Measurements from ENCODE around the gene IMMT.

IMMT gene

DNA sequence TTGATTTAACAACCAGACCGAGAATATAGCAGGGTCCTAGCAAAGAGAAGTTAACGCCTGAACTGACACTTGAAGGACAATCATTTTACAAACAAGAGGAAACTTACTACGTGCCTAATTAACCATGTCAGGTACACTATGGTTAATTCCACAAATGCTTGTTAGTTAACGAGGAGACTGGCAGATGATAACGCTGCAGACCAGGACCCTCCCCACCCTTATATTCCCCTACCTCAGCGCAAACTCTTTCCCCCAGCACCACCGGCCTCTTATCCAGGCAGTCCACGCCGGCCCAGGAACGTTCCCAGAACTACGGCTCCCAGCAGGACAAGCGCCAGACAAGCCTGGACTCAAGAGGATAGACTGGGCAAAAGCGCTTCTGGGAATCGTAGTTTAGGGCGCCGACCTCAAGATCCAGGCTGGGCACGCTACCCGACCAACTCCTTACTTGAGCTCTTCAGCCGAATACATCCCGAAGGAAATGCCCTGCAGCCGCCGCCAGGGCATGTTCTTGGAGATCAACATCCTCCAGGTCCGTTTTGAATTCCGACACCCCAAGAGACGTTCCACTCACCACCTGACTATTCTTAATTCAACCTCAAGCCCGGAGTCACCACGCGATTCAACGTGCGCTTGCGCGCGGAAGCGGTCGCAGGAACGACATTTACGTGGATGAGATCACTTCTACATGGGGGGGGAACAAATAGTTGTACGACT is 89.9 kb downstream of the IMMT start, which contains the start of gene POLR1A:
Gene POLR1A (minus strand): TSS at position 635 of the 717 bp plus-strand sequence. CDS start 110 bp downstream, at position 525.
- CTCF ChIA-PET = interaction anchor here (0.6 kb wide), 1 partner anchor 381 kb away, joined by 5 read pairs; no protein-coding TSS in a partner anchor
- TF ChIP-seq, protein P1, sequence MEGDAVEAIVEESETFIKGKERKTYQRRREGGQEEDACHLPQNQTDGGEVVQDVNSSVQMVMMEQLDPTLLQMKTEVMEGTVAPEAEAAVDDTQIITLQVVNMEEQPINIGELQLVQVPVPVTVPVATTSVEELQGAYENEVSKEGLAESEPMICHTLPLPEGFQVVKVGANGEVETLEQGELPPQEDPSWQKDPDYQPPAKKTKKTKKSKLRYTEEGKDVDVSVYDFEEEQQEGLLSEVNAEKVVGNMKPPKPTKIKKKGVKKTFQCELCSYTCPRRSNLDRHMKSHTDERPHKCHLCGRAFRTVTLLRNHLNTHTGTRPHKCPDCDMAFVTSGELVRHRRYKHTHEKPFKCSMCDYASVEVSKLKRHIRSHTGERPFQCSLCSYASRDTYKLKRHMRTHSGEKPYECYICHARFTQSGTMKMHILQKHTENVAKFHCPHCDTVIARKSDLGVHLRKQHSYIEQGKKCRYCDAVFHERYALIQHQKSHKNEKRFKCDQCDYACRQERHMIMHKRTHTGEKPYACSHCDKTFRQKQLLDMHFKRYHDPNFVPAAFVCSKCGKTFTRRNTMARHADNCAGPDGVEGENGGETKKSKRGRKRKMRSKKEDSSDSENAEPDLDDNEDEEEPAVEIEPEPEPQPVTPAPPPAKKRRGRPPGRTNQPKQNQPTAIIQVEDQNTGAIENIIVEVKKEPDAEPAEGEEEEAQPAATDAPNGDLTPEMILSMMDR (conservative IDR thresholded peaks at IDR 0.05; ENCODE audit: low read depth) = no peak
- DNase-seq (ENCODE audit: low spot score) = peak; percentile 83
- peak within 1 kb of the TSS; percentile 81 for H3K27ac ChIP-seq
- POLR2A ChIA-PET (ENCODE audit: low non-redundant PET) = no interaction called here

DNA sequence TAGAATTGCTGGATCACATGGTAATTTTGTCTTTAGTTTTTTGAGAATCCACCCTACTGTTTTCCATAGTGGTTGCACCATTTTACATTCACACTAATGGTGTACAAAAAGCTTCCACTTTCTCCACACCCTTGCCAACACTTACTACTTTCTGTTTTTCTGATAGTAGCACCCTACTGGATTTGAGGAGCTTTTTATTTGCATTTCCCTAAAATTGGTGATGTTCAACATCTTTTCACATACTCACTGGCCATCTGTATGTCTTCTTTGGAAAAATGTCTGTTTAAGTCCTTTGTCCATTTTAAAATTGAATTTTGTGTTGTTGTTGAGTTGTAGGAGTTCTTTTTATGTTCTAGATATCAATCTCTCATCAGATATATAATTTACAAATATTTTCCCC is 93.1 kb downstream of the IMMT start:
- TF ChIP-seq, protein P1 (conservative IDR thresholded peaks at IDR 0.05; ENCODE audit: low read depth) = no peak
- no peak for DNase-seq (ENCODE audit: low spot score)
- H3K27ac ChIP-seq = no peak overlapping the region
- ChIA-PET POLR2A (ENCODE audit: low non-redundant PET) (no interaction called here), CTCF (no interaction called here)

DNA sequence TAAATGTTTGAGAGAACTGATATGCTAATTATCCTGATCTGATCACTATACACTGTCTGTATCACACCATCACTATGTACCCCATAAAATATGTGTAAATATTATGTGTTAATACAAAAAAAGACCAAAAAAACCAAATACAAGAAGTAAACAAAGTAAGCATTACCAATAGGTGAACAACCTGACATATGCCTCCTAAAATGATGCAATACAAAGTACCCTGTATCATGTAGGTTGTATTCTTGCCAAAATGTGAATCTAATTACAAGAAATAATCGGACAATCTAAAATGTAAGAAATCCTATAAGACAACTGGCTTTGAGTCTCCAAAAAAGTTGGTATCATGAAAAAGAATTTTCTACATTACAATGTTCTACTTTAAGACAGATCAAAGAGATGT is 97.3 kb downstream of the IMMT start:
- CTCF ChIA-PET = no interaction called here
- TF ChIP-seq, protein P1 (conservative IDR thresholded peaks at IDR 0.05; ENCODE audit: low read depth) = no peak
- DNase-seq (ENCODE audit: low spot score) = no peak
- no peak overlapping the region for H3K27ac ChIP-seq
- POLR2A ChIA-PET (ENCODE audit: low non-redundant PET) = no interaction called here

DNA sequence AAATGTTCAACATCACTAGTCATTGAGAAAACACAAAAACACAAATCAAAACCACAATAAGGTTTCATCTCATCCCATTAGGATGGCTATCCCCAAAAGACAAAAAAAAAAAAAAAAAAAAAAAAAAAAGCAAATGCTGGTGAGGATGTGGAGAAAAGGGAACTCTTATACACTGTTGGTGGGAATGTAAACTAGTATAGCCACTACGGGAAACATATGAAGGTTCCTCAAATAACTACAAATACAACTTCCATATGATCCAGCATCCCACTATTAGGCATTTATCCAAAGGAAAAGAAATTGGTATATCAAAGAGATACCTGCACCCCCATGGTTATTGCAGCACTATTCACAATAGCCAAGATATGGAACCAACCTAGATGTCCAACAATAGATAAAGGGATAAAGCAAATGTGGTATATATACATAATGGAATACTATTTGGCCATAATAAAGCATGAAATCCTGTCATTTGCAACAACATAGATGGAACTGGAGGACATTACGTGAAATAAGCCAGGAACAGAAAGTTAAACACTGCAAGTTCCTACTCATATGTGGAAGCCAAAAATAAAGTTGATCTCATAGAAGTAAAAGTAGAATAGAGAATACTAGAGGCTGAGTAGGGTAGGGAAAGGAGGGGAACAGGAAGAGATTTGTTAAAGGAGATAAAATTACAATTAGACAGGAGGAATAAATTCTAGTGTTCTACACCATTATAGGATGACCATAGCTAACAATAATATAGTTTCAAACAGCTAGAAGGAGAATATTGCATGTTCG is 98.0 kb downstream of the IMMT start:
- CTCF ChIA-PET = no interaction called here
- POLR2A ChIA-PET (ENCODE audit: low non-redundant PET) = no interaction called here
- TF ChIP-seq, protein P1 (conservative IDR thresholded peaks at IDR 0.05; ENCODE audit: low read depth) = no peak

DNA sequence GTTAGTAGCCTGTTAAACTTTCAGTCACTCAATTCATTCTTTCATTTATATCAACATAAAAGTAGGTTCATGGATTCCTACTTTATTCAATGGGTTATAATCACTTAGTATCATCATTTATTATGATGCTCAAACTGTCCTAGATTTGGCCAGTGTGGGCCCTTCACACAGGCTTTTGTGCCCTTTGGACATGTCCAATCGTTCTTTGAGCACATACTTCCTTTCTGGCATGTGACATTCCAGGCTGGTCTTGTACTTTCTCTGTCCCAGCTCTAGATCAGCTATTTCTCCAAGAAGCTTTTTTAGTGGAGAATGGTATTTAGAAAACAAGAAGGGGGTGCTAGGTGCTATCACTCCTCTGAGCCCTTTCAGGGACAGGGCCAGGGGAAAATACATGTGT is 101.0 kb downstream of the IMMT start:
- TF ChIP-seq, protein P1 (conservative IDR thresholded peaks at IDR 0.05; ENCODE audit: low read depth) = no peak
- POLR2A ChIA-PET (ENCODE audit: low non-redundant PET) = no interaction called here
- DNase-seq (ENCODE audit: low spot score) = no peak
- H3K27ac ChIP-seq = no peak overlapping the region
- CTCF ChIA-PET = no interaction called here

More for the DNA sequence above, 98.0 kb downstream of the IMMT start:
- H3K27ac ChIP-seq = no peak overlapping the region
- DNase-seq (ENCODE audit: low spot score) = no peak

Data from RWPE1 (cell line).